CD14-positive monocyte (primary cell): ENCODE results near the gene IL1RL2. TPM values are rescaled to one million over a fixed set of nuclear protein-coding genes. Genes with fewer than 3 reads are reported as not detected.
A peak's percentile ranks its signal among the peaks of the same experiment; 100 is the strongest.

Experiments
- DNase-seq, 3 donors: peaks; one replicate each; pipeline ENCODE4 v3.0.0-alpha.2; 2011 to 2022
- H2AFZ ChIP-seq: 2 replicates; pipeline ENCODE4 v1.6.0; 2012; ENCODE audit warnings: mild to moderate bottlenecking, low read depth, low read length, inconsistent platforms; ENCODE audit not compliant: insufficient read depth, poor library complexity, severe bottlenecking
- H3K27ac ChIP-seq, 2 donors: 1 replicate in 1 of 2; 2 replicates in 1 of 2; pipeline ENCODE4 v1.5.1; 2012 to 2013; ENCODE audit warnings: low read length in 2 of 2, control low read depth in 1 of 2, inconsistent platforms in 1 of 2, low read depth in 1 of 2, mild to moderate bottlenecking in 1 of 2
- H3K27me3 ChIP-seq, 2 donors: one replicate each; pipeline versions ENCODE4 v1.6.0 to v1.6.1; 2011 to 2013; ENCODE audit warnings: low read length in 2 of 2; ENCODE audit not compliant: control insufficient read depth in 2 of 2, insufficient read depth in 2 of 2
- H3K36me3 ChIP-seq, 2 donors: replicated peaks in 1 of 2; 1 replicate in 1 of 2; 2 replicates in 1 of 2; pipeline versions ENCODE4 v1.5.1 to v1.6.1; 2012 to 2013; ENCODE audit warnings: low read length in 2 of 2, control low read depth in 1 of 2, inconsistent platforms in 1 of 2, mild to moderate bottlenecking in 1 of 2; ENCODE audit not compliant: insufficient read depth in 2 of 2, control insufficient read depth in 1 of 2
- H3K4me1 ChIP-seq, 2 donors: 1 replicate in 1 of 2; 2 replicates in 1 of 2; pipeline versions ENCODE4 v1.5.1 to v1.6.1; 2012 to 2013; ENCODE audit warnings: low read length in 2 of 2, control low read depth in 1 of 2, inconsistent platforms in 1 of 2, mild to moderate bottlenecking in 1 of 2, moderate library complexity in 1 of 2; ENCODE audit not compliant: insufficient read depth in 2 of 2, control insufficient read depth in 1 of 2
- H3K4me2 ChIP-seq: replicated peaks from 2 replicates; pipeline ENCODE3; 2012; ENCODE audit warnings: low read length, moderate library complexity, mild to moderate bottlenecking; ENCODE audit not compliant: poor library complexity, severe bottlenecking; ENCODE audit errors: extremely low read depth
- H3K4me3 ChIP-seq, 3 experiments: fragments of 200-600 bp in 1 of 3; sonication (generic) in 1 of 3; replicated peaks in 1 of 3; 1 replicate in 2 of 3; 2 replicates in 1 of 3; pipeline ENCODE4 v1.5.1; 2011 to 2013; ENCODE audit warnings: low read length in 3 of 3, mild to moderate bottlenecking in 3 of 3, control low read depth in 2 of 3, low read depth in 2 of 3, inconsistent platforms in 1 of 3, moderate library complexity in 1 of 3
- H3K79me2 ChIP-seq: 2 replicates; pipeline ENCODE4 v1.6.0; 2012; ENCODE audit warnings: mild to moderate bottlenecking, control low read depth, inconsistent platforms, low read length, moderate library complexity; ENCODE audit not compliant: insufficient read depth
- H3K9ac ChIP-seq: 2 replicates; pipeline ENCODE4 v1.6.0; 2017; ENCODE audit warnings: low read length, mild to moderate bottlenecking; ENCODE audit not compliant: insufficient read depth, poor library complexity, severe bottlenecking
- H3K9me3 ChIP-seq, 2 donors: replicated peaks in 1 of 2; 1 replicate in 1 of 2; 2 replicates in 1 of 2; pipeline versions ENCODE4 v1.5.1 to v1.6.1; 2012 to 2013; ENCODE audit warnings: low read length in 2 of 2, control low read depth in 1 of 2; ENCODE audit not compliant: control insufficient read depth in 1 of 2, insufficient read depth in 1 of 2
- H4K20me1 ChIP-seq: 2 replicates; pipeline ENCODE4 v1.6.0; 2012; ENCODE audit warnings: mild to moderate bottlenecking, low read length, control low read depth, moderate library complexity; ENCODE audit not compliant: insufficient read depth
- H3K27ac Mint-ChIP-seq, 7 donors: one replicate each; pipeline ENCODE4 v1.8.0; 2020; ENCODE audit warnings: mild to moderate bottlenecking in 7 of 7, mixed read lengths in 7 of 7, moderate library complexity in 6 of 7, inconsistent platforms in 2 of 7
- H3K27me3 Mint-ChIP-seq, 3 donors: one replicate each; pipeline ENCODE4 v1.8.0; 2021 to 2022; ENCODE audit warnings: low read depth in 3 of 3, mild to moderate bottlenecking in 3 of 3, mixed read lengths in 3 of 3, moderate library complexity in 3 of 3, inconsistent platforms in 1 of 3
- H3K36me3 Mint-ChIP-seq, 2 donors: one replicate each; pipeline ENCODE4 v1.8.0; 2020; ENCODE audit warnings: mixed read lengths in 2 of 2, inconsistent platforms in 1 of 2, mild to moderate bottlenecking in 1 of 2
- H3K4me1 Mint-ChIP-seq: one replicate; pipeline ENCODE4 v1.8.0; 2020; ENCODE audit warnings: mild to moderate bottlenecking, mixed read lengths
- H3K4me3 Mint-ChIP-seq, 2 donors: one replicate each; pipeline ENCODE4 v1.8.0; 2020; ENCODE audit warnings: mild to moderate bottlenecking in 2 of 2, mixed read lengths in 2 of 2, moderate library complexity in 1 of 2
- H3K9me3 Mint-ChIP-seq, 7 donors: one replicate each; pipeline ENCODE4 v1.8.0; 2020 to 2022; ENCODE audit warnings: mixed read lengths in 7 of 7, mild to moderate bottlenecking in 6 of 7, moderate library complexity in 6 of 7, inconsistent platforms in 2 of 7
- CTCF ChIP-seq: fragments of 200-600 bp; IDR thresholded peaks from one replicate; pipeline ENCODE4 v1.8.0; 2022; ENCODE audit warnings: antibody characterized with exemption, mild to moderate bottlenecking
- whole genome bisulfite sequencing: methylation state at CpG from one replicate; pipeline ENCODE4 v1.1.5; 2013; ENCODE audit warnings: missing lambda C conversion rate; ENCODE audit not compliant: insufficient coverage; 5-methylcytosine and 5-hydroxymethylcytosine counted together
- intact Hi-C, 2 donors: fragments of 100-400 bp; cut with micrococcal nuclease; formaldehyde crosslinking; loops; one replicate each; pipeline versions ENCODE4 v1.15.0 to v1.15.1; 2023
- polyA plus RNA-seq, 3 donors: library from polyadenylated mRNA; depleted of rRNA in 1 of 3; unstranded in 2 of 3; stranded (reverse) in 1 of 3; fragments of 300-500 nt in 2 of 3; fragments of >200 nt in 1 of 3; fragmentation: Illumina TruSeq in 2 of 3; gene quantifications; 1 replicate in 2 of 3; 2 replicates in 1 of 3; pipeline ENCODE4 v1.2.3, GENCODE V29; 2012 to 2021

Gene IL1RL2
- polyA plus RNA-seq, 3 donors = 0.07 to 1.5 TPM; not detected in 1

GRCh38 chr2:102224824-102225739 lies 38.3 kb downstream of the IL1RL2 start:
- Histone ChIP-seq H3K9me3 (no peaks in the 10 kb centered on the region), H3K36me3 (no peaks in the 10 kb centered on the region), H3K79me2 (no peaks in the 10 kb centered on the region), H4K20me1 (no peaks in the 10 kb centered on the region), H3K27me3 (no peaks in the 10 kb centered on the region), H3K4me1 (peaks cover 34 to 35% of the 10 kb centered on the region in 2 donors), H3K9ac (no peak overlapping the region), H3K27ac (peak overlapping the region; percentile 8 to 44), H3K4me2 (no peak overlapping the region), H2AFZ (no peak overlapping the region), H3K4me3 (no peak overlapping the region)
- Mint-ChIP-seq H3K4me1 (peaks cover 53% of the 10 kb centered on the region), H3K27ac (peak overlapping the region in 6 of 7 donors; percentile 39 to 91 (median 84)), H3K9me3 (peaks cover 0 to 2% (median 0%) of the 10 kb centered on the region in 7 donors), H3K27me3 (peaks cover 4 to 5% (median 5%) of the 10 kb centered on the region in 3 donors), H3K4me3 (no peak overlapping the region), H3K36me3 (peaks cover 6 to 24% of the 10 kb centered on the region in 2 donors)
- no peak for TF ChIP-seq CTCF
- intact Hi-C loops = no loop called here
- WGBS = 71% methylated on average over 4 of the region's 8 CpGs
- peak in 2 of 3 donors; percentile 43 to 44 for DNase-seq

DNA sequence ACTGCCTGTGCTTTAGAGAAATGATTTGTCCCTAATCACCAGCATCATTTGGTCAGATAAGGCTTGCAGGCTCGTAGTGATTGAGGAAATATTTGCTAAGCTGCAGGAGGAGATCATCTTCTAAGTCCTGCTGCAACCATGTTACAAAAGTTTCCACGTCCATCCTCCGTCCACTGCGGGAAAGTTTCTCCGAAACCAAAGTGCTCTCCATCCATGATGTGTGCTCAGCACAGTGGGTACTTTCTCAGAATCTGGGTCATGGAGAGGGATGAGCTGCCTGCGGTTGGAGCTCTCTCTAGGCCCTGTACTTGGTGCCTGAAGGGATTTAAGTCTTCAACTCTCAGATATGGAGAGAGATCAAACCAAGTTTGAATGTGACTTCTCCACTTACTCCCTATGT lies 39.3 kb downstream of the IL1RL2 start:
- peaks cover 4 to 9% (median 4%) of the 10 kb centered on the region in 3 donors for H3K27me3 Mint-ChIP-seq
- Histone ChIP-seq H3K27ac (peak overlapping the region in 1 of 2 donors; percentile 92), H3K9ac (no peak overlapping the region), H3K4me1 (peaks cover 34 to 35% of the 10 kb centered on the region in 2 donors), H4K20me1 (no peaks in the 10 kb centered on the region), H3K79me2 (no peaks in the 10 kb centered on the region), H3K36me3 (no peaks in the 10 kb centered on the region), H3K4me2 (no peak overlapping the region), H3K4me3 (no peak overlapping the region), H3K9me3 (no peaks in the 10 kb centered on the region), H2AFZ (no peak overlapping the region), H3K27me3 (no peaks in the 10 kb centered on the region)
- H3K27ac Mint-ChIP-seq = peak overlapping the region; percentile 79 to 99 (median 98)
- H3K4me1 Mint-ChIP-seq = peaks cover 57% of the 10 kb centered on the region
- DNase-seq = no peak
- H3K36me3 Mint-ChIP-seq = peaks cover 6 to 27% of the 10 kb centered on the region in 2 donors
- H3K4me3 Mint-ChIP-seq = no peak overlapping the region
- intact Hi-C loops = no loop called here
- WGBS = 97% methylated on average over 5 of the region's 6 CpGs
- TF ChIP-seq CTCF = no peak
- H3K9me3 Mint-ChIP-seq = peaks cover 0 to 2% (median 0%) of the 10 kb centered on the region in 7 donors
